A673 (cell line): Measurements from ENCODE around the gene PDGFB.

Experiments
- EZH2 ChIP-seq: fragments of 200-600 bp; sonication (generic); IDR thresholded peaks from 2 replicates; pipeline ENCODE4 v1.6.1; 2017; ENCODE audit warnings: borderline replicate concordance, low read depth, mild to moderate bottlenecking, mixed read lengths, antibody characterized with exemption, low read length; ENCODE audit not compliant: poor library complexity, severe bottlenecking
- TF ChIP-seq, protein P1 (sequence below): fragments of 300-800, 200-600 bp; sonication (generic); conservative IDR thresholded peaks from 2 replicates; pipeline ENCODE4 v1.5.1; 2017; ENCODE audit warnings: low read depth, mild to moderate bottlenecking, antibody characterized with exemption, low read length, moderate library complexity, mixed read lengths

DNA sequence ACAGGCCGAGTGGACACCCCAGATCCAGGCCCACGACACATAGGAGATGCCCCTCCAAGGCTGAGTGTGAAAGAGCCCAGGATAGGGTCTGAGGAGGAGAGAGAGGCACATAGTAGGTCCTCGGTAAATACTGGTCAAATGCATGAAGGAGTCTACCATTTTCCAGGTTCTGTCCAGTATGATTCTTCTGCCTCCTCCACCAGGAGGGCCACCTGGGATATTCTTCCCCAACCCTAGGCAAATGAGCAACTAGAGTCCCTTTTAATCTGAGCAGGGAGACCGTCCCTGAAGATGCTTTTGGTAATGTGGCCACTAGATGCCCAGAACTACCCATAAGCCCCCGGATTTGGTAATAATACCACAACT lies 6.7 kb downstream of the PDGFB start:
- TF ChIP-seq, protein P1, sequence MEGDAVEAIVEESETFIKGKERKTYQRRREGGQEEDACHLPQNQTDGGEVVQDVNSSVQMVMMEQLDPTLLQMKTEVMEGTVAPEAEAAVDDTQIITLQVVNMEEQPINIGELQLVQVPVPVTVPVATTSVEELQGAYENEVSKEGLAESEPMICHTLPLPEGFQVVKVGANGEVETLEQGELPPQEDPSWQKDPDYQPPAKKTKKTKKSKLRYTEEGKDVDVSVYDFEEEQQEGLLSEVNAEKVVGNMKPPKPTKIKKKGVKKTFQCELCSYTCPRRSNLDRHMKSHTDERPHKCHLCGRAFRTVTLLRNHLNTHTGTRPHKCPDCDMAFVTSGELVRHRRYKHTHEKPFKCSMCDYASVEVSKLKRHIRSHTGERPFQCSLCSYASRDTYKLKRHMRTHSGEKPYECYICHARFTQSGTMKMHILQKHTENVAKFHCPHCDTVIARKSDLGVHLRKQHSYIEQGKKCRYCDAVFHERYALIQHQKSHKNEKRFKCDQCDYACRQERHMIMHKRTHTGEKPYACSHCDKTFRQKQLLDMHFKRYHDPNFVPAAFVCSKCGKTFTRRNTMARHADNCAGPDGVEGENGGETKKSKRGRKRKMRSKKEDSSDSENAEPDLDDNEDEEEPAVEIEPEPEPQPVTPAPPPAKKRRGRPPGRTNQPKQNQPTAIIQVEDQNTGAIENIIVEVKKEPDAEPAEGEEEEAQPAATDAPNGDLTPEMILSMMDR: no peak
- TF ChIP-seq EZH2: no peak
